ENCODE results near the gene NUTM2G.
"Not testable (repeated sequence)": the region's sequence is repeated elsewhere in the genome, so short reads cannot be mapped to it uniquely, and the experiment has no call there.

The NUTM2G gene

GRCh38 chr9:96949346-96949745 is 20.7 kb downstream of the NUTM2G start:
- H3K36me3 ChIP-seq (ENCODE audit: control insufficient read depth, insufficient read depth, low read length); H3K4me3 ChIP-seq (replicated peaks; ENCODE audit: low read depth, low read length); H3K27me3 ChIP-seq (replicated peaks; ENCODE audit: control insufficient read depth, insufficient read depth, low read length); DNase-seq (ENCODE audit: extremely low read depth, insufficient read length): not testable (repeated sequence)

GRCh38 chr9:96950539-96950938 is 21.9 kb downstream of the NUTM2G start:
- DNase-seq (ENCODE audit: extremely low read depth, insufficient read length); H3K27me3 ChIP-seq (replicated peaks; ENCODE audit: control insufficient read depth, insufficient read depth, low read length); H3K4me3 ChIP-seq (replicated peaks; ENCODE audit: low read depth, low read length); H3K36me3 ChIP-seq (ENCODE audit: control insufficient read depth, insufficient read depth, low read length): not testable (repeated sequence)

- DNase-seq (ENCODE audit: extremely low read depth, insufficient read length); H3K36me3 ChIP-seq (ENCODE audit: control insufficient read depth, insufficient read depth, low read length); H3K4me3 ChIP-seq (replicated peaks; ENCODE audit: low read depth, low read length); H3K27me3 ChIP-seq (replicated peaks; ENCODE audit: control insufficient read depth, insufficient read depth, low read length): not testable (repeated sequence)
These were observed 38.9 kb downstream of the NUTM2G start for GRCh38 chr9:96967591-96967990.

DNA sequence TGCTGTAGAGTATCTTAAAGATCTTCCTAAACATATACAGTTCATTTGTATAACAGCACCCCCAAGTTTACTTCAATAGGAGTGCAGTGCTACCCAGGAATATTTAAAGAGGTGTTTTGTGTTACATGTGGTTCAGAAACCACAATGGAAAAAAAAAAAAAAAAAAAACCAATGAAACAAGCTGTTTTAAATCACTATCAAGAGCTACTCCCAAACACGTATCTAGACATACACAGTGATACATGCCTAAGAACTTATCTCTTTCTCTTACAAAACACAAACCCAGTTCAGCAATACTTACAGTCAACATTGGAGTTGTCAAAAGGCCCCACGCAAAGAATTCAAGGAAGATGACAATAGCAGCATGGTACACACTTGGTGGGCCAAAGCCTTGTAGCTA is 43.9 kb downstream of the NUTM2G start:
- not testable (repeated sequence) for H3K36me3 ChIP-seq (ENCODE audit: control insufficient read depth, insufficient read depth, low read length); H3K4me3 ChIP-seq (replicated peaks; ENCODE audit: low read depth, low read length); DNase-seq (ENCODE audit: extremely low read depth, insufficient read length); H3K27me3 ChIP-seq (replicated peaks; ENCODE audit: control insufficient read depth, insufficient read depth, low read length)

DNA sequence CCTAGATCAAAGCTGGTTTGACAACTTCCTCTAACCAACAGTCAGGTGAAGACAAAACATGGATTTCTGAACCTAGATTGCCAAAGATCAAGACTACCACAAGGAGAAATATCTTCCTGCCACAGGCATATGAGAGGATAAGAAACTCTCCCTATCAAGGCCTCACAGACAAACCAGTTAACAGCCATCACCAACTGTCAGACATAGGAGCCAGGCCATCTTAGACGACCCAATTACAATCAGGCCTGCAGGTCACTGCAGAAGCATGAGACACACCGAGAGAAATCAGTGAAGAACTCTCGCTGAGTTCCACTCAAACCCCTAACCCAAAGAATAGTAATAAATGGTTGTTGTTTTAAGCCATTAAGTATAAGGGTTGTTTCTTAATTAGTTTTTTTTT is 45.4 kb downstream of the NUTM2G start:
- H3K4me3 ChIP-seq (replicated peaks; ENCODE audit: low read depth, low read length); H3K36me3 ChIP-seq (ENCODE audit: control insufficient read depth, insufficient read depth, low read length); H3K27me3 ChIP-seq (replicated peaks; ENCODE audit: control insufficient read depth, insufficient read depth, low read length); DNase-seq (ENCODE audit: extremely low read depth, insufficient read length): not testable (repeated sequence)

- not testable (repeated sequence) for H3K27me3 ChIP-seq (replicated peaks; ENCODE audit: control insufficient read depth, insufficient read depth, low read length); DNase-seq (ENCODE audit: extremely low read depth, insufficient read length); H3K36me3 ChIP-seq (ENCODE audit: control insufficient read depth, insufficient read depth, low read length); H3K4me3 ChIP-seq (replicated peaks; ENCODE audit: low read depth, low read length)
These were observed 55.0 kb downstream of the NUTM2G start for GRCh38 chr9:96983496-96984122.

DNA sequence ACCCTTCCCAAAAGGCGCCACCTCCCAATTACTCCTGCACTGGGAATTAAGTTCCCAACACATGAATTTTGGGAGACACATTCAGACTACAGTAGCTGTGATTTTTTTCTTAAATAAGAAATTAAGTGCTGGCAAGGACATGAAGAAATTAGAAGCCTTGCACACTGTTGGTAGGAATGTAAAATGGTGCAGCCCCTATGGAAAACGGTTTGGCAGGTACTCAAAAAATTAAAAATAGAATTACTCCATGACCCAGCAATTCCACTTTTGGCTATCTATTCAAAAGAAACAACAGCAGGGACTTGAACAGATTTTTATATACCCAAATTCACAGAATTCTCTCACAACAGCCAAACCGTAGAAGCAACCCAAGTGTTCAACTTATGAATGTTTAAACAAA is 55.5 kb downstream of the NUTM2G start:
- not testable (repeated sequence) for H3K4me3 ChIP-seq (replicated peaks; ENCODE audit: low read depth, low read length); H3K36me3 ChIP-seq (ENCODE audit: control insufficient read depth, insufficient read depth, low read length); H3K27me3 ChIP-seq (replicated peaks; ENCODE audit: control insufficient read depth, insufficient read depth, low read length); DNase-seq (ENCODE audit: extremely low read depth, insufficient read length)

- DNase-seq (ENCODE audit: extremely low read depth, insufficient read length); H3K4me3 ChIP-seq (replicated peaks; ENCODE audit: low read depth, low read length); H3K36me3 ChIP-seq (ENCODE audit: control insufficient read depth, insufficient read depth, low read length); H3K27me3 ChIP-seq (replicated peaks; ENCODE audit: control insufficient read depth, insufficient read depth, low read length): not testable (repeated sequence)
These were observed 56.2 kb downstream of the NUTM2G start for GRCh38 chr9:96984887-96985286.

All from GM06990 (cell line).